GM12873 (cell line): Measurements from ENCODE around the gene FBXL4.

ENCODE experiments used
- CTCF ChIP-seq: IDR thresholded peaks from 2 replicates; pipeline ENCODE4 v1.5.1; 2012; ENCODE audit warnings: low read depth, mild to moderate bottlenecking, moderate library complexity, low read length, control low read depth; ENCODE audit not compliant: insufficient read depth; ENCODE audit errors: missing control alignments

The FBXL4 gene

GRCh38 chr6:98947411-98948292, at the start of gene FBXL4:
TSS of gene FBXL4 (minus strand) at chr6:98947946. CDS start at chr6:98926988, 20,958 bp downstream.
- no peak for TF ChIP-seq CTCF

DNA sequence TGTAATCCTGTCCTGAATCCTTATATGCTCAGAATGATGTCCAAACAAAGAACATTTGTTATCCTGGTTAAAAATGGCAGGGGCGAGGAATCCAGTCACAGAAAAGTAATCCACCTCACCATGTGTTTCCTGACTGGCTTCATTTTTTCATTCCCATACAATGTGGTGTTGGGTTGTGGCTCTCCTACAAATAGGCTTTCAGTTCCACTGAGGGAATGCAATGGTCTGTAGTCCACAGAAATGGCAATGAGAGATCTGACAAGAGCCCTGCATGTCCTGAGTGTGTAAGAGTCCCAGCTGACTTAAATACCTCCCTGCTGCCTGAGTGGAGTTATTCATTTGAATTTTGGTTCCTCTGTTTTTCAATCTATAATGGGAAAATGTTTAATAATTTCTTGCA, 47.4 kb upstream of the FBXL4 start:
- TF ChIP-seq CTCF, result no peak

- TF ChIP-seq CTCF, result no peak
These were observed 44.8 kb upstream of the FBXL4 start for GRCh38 chr6:98992535-98992934.

DNA sequence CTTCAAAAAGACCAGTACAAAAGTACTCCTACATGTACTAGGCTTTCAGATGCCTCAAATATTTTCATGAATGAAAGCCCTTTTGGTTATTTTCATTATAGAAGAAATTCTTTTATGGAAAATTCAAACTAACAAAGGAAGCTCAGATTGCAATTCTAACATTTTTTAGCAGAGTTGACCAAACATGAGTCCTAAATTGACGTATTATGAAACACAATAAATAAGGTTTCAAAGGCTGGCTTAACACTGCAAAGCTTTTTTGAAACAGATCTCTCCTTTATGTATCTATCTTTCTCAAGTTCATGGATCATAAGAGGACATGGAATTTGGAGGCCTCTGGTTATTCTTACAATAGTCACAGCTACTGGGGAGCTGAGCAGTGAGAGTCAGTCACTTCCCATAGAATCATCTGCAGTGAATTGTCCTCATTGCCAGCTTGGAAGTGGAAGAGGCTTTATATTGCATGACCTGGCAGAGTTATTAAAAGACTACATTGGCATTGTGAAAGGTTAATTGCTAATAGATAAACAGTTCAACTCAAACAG, 38.4 kb upstream of the FBXL4 start:
- no peak for TF ChIP-seq CTCF

- no peak for TF ChIP-seq CTCF
These were observed 37.6 kb upstream of the FBXL4 start for GRCh38 chr6:98985391-98985790.

- no peak for TF ChIP-seq CTCF
These were observed 36.4 kb upstream of the FBXL4 start for GRCh38 chr6:98984121-98984520.

DNA sequence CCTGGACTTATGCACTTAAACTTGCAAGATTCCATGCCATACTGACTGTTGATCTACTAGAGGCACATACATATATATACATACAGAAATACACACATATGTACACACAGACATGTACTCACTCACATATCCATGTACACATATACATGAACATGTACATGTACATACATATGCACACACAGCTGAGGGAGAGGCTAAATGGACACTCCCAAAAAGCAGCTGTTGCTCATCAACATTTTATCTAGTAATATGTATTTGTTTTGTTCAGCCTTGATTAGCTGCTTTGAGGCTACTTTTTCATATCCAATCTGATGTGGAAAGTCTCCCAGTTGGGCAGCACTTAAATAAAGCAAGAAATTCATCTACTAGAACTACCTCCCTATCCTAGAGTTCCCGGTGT, 33.7 kb upstream of the FBXL4 start:
- no peak for TF ChIP-seq CTCF
